ENCODE data around the gene NEU2.
"Not testable (repeated sequence)": the region's sequence is repeated elsewhere in the genome, so short reads cannot be mapped to it uniquely, and the experiment has no call there.

The NEU2 gene

GRCh38 chr2:233063976-233064411 is 31.5 kb downstream of the NEU2 start:
- DNase-seq (ENCODE audit: insufficient read length, low spot score): no peak
- FAIRE-seq: no peak
- no peak for TF ChIP-seq CTCF (IDR thresholded peaks at IDR 0.05; ENCODE audit: insufficient read depth, missing control alignments)

GRCh38 chr2:233064530-233065199 is 32.2 kb downstream of the NEU2 start:
- TF ChIP-seq CTCF (IDR thresholded peaks at IDR 0.05; ENCODE audit: insufficient read depth, missing control alignments): no peak
- no peak for FAIRE-seq
- no peak for DNase-seq (ENCODE audit: insufficient read length, low spot score)

GRCh38 chr2:233065200-233065589 is 32.7 kb downstream of the NEU2 start:
- not testable (repeated sequence) for FAIRE-seq

GRCh38 chr2:233065954-233066470 is 33.5 kb downstream of the NEU2 start:
- no peak for TF ChIP-seq CTCF (IDR thresholded peaks at IDR 0.05; ENCODE audit: insufficient read depth, missing control alignments)
- FAIRE-seq: no peak

More at GRCh38 chr2:233065200-233065589, 32.7 kb downstream of the NEU2 start:
- not testable (repeated sequence) for DNase-seq (ENCODE audit: insufficient read length, low spot score)

GRCh38 chr2:233068762-233069418 is 36.4 kb downstream of the NEU2 start:
- no peak for FAIRE-seq
- DNase-seq (ENCODE audit: insufficient read length, low spot score): no peak
- no peak for TF ChIP-seq CTCF (IDR thresholded peaks at IDR 0.05; ENCODE audit: insufficient read depth, missing control alignments)

More at GRCh38 chr2:233065954-233066470, 33.5 kb downstream of the NEU2 start:
- DNase-seq (ENCODE audit: insufficient read length, low spot score): no peak

GRCh38 chr2:233072838-233073237 is 40.4 kb downstream of the NEU2 start:
- DNase-seq (ENCODE audit: insufficient read length, low spot score): no peak
- no peak for FAIRE-seq
- no peak for TF ChIP-seq CTCF (IDR thresholded peaks at IDR 0.05; ENCODE audit: insufficient read depth, missing control alignments)

GRCh38 chr2:233074106-233074505 is 41.6 kb downstream of the NEU2 start:
- FAIRE-seq (no peak), DNase-seq (ENCODE audit: insufficient read length, low spot score) (no peak)
- TF ChIP-seq CTCF (IDR thresholded peaks at IDR 0.05; ENCODE audit: insufficient read depth, missing control alignments): no peak

Measured in D721Med (cell line).